HepG2 (cell line): ENCODE data around the gene PTGDR2.

Source experiments
- CHD2 ChIP-seq: IDR thresholded peaks from 2 replicates; pipeline ENCODE4 v1.6.1; 2011; ENCODE audit warnings: low read depth, low read length, improper control_type of control experiment
- CTCF ChIP-seq: sonication (generic); formaldehyde crosslinking; IDR thresholded peaks from 2 replicates; pipeline ENCODE4 v1.5.0; 2020; ENCODE audit warnings: mild to moderate bottlenecking, missing genetic modification reagents, moderate library complexity
- E2F1 ChIP-seq: sonication (generic); formaldehyde crosslinking; IDR thresholded peaks from 2 replicates; pipeline ENCODE4 v1.5.0; 2020; ENCODE audit warnings: missing genetic modification reagents
- GABPB1 ChIP-seq: IDR thresholded peaks from 2 replicates; pipeline ENCODE4 v1.6.1; 2016; ENCODE audit warnings: mild to moderate bottlenecking, missing genetic modification reagents, moderate library complexity, missing compliant biosample characterization
- HDAC6 ChIP-seq: fragments of 200-600 bp; sonication (generic); IDR thresholded peaks from 2 replicates; pipeline ENCODE4 v1.7.0; 2017; ENCODE audit warnings: mild to moderate bottlenecking, antibody characterized with exemption, low read length, low read depth
- HHEX ChIP-seq: IDR thresholded peaks from 2 replicates; pipeline ENCODE4 v1.6.1; 2016; ENCODE audit warnings: control low read depth
- JUNB ChIP-seq: sonication (generic); formaldehyde crosslinking; IDR thresholded peaks from 2 replicates; pipeline ENCODE4 v1.8.0; 2022; ENCODE audit warnings: missing genetic modification reagents, mild to moderate bottlenecking, borderline replicate concordance
- MED1 ChIP-seq: sonication (generic); formaldehyde crosslinking; IDR thresholded peaks from 2 replicates; pipeline ENCODE4 v1.4.0; 2020; ENCODE audit warnings: missing genetic modification reagents
- RAD21 ChIP-seq: fragments of 450-650 bp; formaldehyde crosslinking; IDR thresholded peaks from 2 replicates; pipeline ENCODE4 v1.5.0; 2020; ENCODE audit warnings: mild to moderate bottlenecking
- SP1 ChIP-seq, 2 experiments: fragments of 450-650 bp in 1 of 2; sonication (generic) in 1 of 2; formaldehyde crosslinking in 1 of 2; IDR thresholded peaks; 2 replicates each; pipeline versions ENCODE4 v1.4.0 to v1.6.1; 2016 to 2020; ENCODE audit warnings: missing genetic modification reagents in 1 of 2
- U2AF1 ChIP-seq: fragments of 200-400 bp; formaldehyde crosslinking; optimal IDR thresholded peaks from 2 replicates; pipeline ENCODE3; 2017; ENCODE audit warnings: mild to moderate bottlenecking, low read depth, low read length
- ZBTB33 ChIP-seq: sonication (generic); formaldehyde crosslinking; IDR thresholded peaks from 2 replicates; pipeline ENCODE4 v1.4.0; 2020; ENCODE audit warnings: missing genetic modification reagents
- ZBTB7A ChIP-seq: sonication (generic); formaldehyde crosslinking; IDR thresholded peaks from 2 replicates; pipeline ENCODE4 v1.8.0; 2022; ENCODE audit warnings: mild to moderate bottlenecking, missing genetic modification reagents
- ZNF703 ChIP-seq: sonication (generic); formaldehyde crosslinking; IDR thresholded peaks from 2 replicates; pipeline ENCODE4 v1.5.1; 2020; ENCODE audit warnings: missing genetic modification reagents, mild to moderate bottlenecking, moderate library complexity, borderline replicate concordance

- no peak for TF ChIP-seq MED1 (CRISPR knock-in tag)
- no peak for TF ChIP-seq CTCF (CRISPR knock-in tag)
- no peak for TF ChIP-seq GABPB1 (CRISPR knock-in tag)
- TF ChIP-seq SP1 (IDR thresholded peaks at IDR 0.05): no peak
- TF ChIP-seq SP1 (CRISPR knock-in tag; IDR thresholded peaks at IDR 0.05): no peak
- TF ChIP-seq ZBTB7A (CRISPR knock-in tag): no peak
- TF ChIP-seq HHEX (CRISPR knock-in tag): no peak
- TF ChIP-seq ZNF703 (CRISPR knock-in tag): no peak
- no peak for TF ChIP-seq CHD2
- TF ChIP-seq HDAC6: no peak
- no peak for TF ChIP-seq E2F1
- TF ChIP-seq U2AF1: no peak
- TF ChIP-seq RAD21 (CRISPR knock-in tag): no peak
- no peak for TF ChIP-seq JUNB
- no peak for TF ChIP-seq ZBTB33 (CRISPR knock-in tag)
Observed at GRCh38 chr11:60863550-60864521, 8.1 kb upstream of the PTGDR2 start.
